ENCODE measurements around the gene CLDN24.
"Not testable (repeated sequence)": the region's sequence is repeated elsewhere in the genome, so short reads cannot be mapped to it uniquely, and the experiment has no call there.

Gene CLDN24

GRCh38 chr4:183345261-183345660, 23.0 kb upstream of the CLDN24 start:
- no peak for DNase-seq

- DNase-seq: no peak
Observed at GRCh38 chr4:183344523-183345255, 22.5 kb upstream of the CLDN24 start.

GRCh38 chr4:183343730-183344129, 21.5 kb upstream of the CLDN24 start:
- no peak for DNase-seq

- no peak for DNase-seq
Observed at GRCh38 chr4:183342541-183343533, 20.6 kb upstream of the CLDN24 start.

GRCh38 chr4:183337833-183338232, 15.6 kb upstream of the CLDN24 start:
- no peak for DNase-seq

- DNase-seq: no peak
Observed at GRCh38 chr4:183337349-183337748, 15.1 kb upstream of the CLDN24 start.

GRCh38 chr4:183335369-183335940, 13.2 kb upstream of the CLDN24 start:
- DNase-seq: no peak

GRCh38 chr4:183333983-183334382, 11.8 kb upstream of the CLDN24 start:
- DNase-seq: no peak

GRCh38 chr4:183333202-183333601, 11.0 kb upstream of the CLDN24 start:
- no peak for DNase-seq

GRCh38 chr4:183332447-183332846, 10.2 kb upstream of the CLDN24 start:
- DNase-seq: no peak

- DNase-seq: no peak
Observed at GRCh38 chr4:183330841-183331240, 8.6 kb upstream of the CLDN24 start.

- no peak for DNase-seq
Observed at GRCh38 chr4:183329954-183330742, 7.9 kb upstream of the CLDN24 start.

GRCh38 chr4:183329244-183329643, 7.0 kb upstream of the CLDN24 start:
- no peak for DNase-seq

- DNase-seq: no peak
Observed at GRCh38 chr4:183328832-183329231, 6.6 kb upstream of the CLDN24 start.

GRCh38 chr4:183327827-183328226, 5.6 kb upstream of the CLDN24 start:
- DNase-seq: no peak

- no peak for DNase-seq
Observed at GRCh38 chr4:183326853-183327252, 4.6 kb upstream of the CLDN24 start.

- not testable (repeated sequence) for DNase-seq
Observed at GRCh38 chr4:183326387-183326786, 4.2 kb upstream of the CLDN24 start.

- DNase-seq: no peak
Observed at GRCh38 chr4:183324619-183325018, 2.4 kb upstream of the CLDN24 start.

GRCh38 chr4:183324056-183324455, 1.8 kb upstream of the CLDN24 start:
- DNase-seq: not testable (repeated sequence)

- no peak for DNase-seq
Observed at GRCh38 chr4:183323295-183323694, 1.1 kb upstream of the CLDN24 start.

GRCh38 chr4:183321516-183321915, 710 bp downstream of the CLDN24 start:
- no peak for DNase-seq

GRCh38 chr4:183321079-183321478, 1.1 kb downstream of the CLDN24 start:
- no peak for DNase-seq
